Measurements from ENCODE around the gene PSMC1.
A peak's percentile ranks its signal among the peaks of the same experiment; 100 is the strongest.
"Not testable (repeated sequence)": the region's sequence is repeated elsewhere in the genome, so short reads cannot be mapped to it uniquely, and the experiment has no call there.

The PSMC1 gene

DNA sequence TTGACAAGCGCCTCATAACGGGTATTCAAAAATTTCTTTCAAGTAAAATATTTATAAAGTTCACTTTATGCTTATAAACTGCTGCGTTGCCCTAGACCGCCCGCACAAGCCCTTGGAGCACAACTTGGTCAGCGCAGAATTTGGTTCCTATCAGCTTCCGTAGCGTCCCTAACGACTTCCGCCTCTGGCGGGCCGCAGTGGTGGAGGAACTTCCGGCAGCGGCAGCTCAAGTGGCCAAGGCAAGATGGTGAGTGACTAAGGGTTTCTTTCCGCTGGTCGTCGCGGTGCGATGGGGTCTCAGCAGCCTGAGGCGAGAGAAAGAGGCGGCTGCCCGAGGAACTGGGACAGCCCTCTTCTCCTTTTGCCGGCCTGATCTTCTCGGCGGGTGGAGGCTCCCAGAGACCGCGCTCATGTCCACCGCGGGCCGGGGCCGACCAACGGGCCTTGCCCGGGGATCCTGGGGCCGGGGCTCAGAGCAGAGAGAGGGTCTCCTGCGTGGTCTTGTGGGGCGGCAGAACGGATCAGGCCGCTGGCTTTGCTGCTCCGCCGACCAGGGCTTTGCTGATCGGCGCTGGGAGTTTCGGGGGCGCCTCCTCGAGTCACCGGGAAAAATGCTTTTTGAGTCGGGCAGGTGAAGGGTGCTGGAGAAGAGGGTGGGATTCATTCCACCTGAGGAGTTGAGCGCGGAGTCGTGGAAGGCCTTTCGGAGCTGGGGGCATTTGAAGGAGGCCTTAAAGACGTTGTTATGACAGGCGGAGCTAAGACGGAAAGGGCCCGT is at the start of gene PSMC1:
Gene PSMC1 (plus strand): TSS at position 200 of the 778 bp plus-strand sequence. CDS start 45 bp downstream, at position 245.
- DNase-seq = peak; percentile 83 to 84

DNA sequence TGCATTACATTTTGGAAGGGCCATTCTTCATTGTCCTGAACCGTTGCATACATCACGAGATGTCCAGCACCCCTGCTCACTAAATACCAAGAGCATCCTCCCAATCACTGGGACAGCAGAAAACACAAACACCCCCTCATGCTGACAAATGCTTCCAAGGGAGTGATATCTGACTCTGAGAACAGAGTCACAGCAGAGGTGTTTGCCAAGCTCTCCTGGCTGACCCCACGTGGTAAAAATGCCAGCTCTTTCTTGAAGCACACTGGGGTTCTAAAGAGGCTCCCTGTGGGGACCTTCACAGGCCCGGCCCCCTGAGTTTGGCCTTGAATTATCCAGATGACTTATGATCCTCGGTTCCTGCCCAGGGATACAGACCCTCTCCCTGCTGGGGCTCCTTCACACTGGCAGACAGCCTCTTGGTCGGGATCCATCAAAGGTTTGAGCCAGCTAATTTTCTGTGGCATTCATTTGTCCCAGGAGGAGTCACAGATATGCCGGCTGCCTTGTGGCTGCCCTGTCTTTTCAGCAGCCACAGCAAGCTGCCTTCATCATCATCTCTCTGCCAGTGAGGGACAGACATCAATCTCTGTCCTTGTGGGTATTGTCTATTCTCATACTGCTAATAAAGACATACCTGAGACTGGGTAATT is 43.1 kb upstream of the PSMC1 start:
- DNase-seq = no peak

DNA sequence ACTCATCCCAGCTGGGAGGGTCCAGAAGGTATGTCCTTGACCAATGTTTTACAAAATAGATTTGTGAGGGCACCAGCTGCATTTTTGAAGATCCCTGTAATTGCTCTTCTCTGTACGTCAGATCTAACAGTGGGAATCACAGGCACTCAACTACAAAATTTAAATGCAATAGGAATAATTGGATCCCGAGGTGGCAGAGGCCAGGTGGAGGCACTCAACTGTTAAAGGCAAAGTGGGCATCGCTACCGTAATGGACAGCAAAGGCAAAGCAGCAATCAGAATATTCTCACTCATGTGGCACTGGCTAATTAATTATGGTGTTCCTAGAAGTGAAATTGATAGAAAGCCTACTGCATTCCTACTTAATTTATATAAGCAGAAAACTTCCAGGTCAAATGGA is 27.9 kb upstream of the PSMC1 start:
- DNase-seq = no peak

DNA sequence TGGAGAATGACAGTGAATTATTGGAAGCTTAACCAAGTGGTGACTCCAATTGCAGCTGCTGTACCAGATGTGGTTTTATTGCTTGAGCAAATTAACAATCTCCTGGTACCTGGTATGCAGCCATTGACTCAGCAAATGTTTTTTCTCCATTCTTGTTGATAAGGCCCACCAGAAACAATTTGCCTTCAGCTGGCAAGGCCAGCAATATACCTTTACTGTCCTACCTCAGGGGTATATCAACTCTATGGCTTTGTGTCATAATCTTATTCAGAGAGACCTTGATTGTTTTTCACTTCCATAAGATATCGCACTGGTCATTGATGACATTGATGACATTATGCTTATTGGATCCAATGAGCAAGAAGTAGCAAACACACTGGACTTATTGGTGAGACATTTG is 26.4 kb upstream of the PSMC1 start:
- DNase-seq = not testable (repeated sequence)

DNA sequence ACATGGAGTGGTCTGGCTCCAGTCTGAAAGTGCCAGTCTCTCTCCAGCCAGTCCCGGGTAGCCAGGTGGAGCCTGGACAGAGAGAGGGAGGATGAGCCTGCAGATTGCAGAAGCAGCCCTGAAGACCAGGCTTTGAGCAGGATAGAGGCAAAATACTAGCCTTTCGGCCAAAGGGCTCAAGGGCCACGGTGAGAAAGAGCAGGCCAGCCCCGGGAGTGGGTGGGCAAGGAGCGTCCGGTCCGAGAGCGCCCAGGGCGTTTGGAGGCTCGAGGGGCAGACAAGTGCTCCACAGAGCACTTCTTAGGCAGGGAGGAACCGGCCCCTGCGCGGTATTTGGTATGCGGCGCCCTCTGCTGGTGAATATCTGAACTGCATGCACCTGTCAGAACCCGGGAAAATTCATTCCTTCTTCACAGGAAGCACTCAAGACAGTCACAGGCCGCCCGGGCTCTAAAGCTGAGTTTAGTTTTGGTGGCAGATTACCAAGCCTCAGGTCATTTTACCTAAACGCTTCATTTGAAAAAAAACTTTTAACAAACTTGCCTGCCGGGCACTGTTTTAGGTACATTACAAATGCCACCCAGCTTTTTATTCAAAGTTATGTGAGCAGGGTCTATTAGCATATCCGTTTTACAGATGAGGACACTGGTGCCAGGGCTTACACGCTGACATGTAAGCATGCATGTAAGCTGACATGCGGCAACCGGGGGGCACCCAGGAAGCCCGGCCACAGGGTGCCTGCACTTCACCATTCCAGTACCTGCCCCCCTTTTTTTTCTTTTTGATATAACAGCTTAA is 21.0 kb upstream of the PSMC1 start:
- peak; percentile 49 to 51 for DNase-seq

DNA sequence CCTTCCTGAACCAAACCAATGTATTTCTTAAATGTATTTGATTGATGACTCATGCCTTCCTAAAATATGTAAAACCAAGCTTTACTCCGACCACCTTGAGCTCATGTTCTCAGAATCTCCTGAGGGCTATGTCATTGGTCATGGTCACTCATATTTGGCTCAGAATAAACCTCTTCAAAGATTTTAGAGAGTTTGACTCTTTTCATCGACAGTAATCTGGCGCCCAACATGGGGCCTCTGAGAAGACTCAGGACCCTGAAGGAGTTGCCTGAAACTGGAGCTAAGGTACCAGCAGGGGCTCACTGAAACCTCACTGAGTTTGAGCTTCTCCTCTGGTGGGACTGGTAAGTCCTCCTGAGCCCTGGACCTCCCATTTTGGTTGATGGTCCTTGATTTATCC is 17.2 kb upstream of the PSMC1 start:
- no peak for DNase-seq

DNA sequence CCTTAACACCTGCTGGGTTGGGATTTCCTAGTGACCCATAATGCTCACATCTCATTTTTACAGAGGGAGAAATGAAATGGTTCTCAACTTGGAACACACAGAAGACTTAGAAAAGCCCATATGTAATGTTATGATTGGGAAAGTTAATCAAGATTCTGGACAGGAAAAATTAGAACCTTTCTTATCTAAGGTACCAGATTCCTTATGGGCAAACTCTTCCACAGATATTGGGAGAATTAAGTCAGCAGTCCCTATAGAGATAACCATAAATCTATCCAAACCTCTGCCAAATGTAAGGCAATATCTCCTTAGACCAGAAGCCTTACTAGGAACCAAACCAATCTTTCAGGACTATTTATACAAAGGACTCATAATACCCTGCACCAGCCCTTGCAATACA is 13.9 kb upstream of the PSMC1 start:
- no peak for DNase-seq

DNA sequence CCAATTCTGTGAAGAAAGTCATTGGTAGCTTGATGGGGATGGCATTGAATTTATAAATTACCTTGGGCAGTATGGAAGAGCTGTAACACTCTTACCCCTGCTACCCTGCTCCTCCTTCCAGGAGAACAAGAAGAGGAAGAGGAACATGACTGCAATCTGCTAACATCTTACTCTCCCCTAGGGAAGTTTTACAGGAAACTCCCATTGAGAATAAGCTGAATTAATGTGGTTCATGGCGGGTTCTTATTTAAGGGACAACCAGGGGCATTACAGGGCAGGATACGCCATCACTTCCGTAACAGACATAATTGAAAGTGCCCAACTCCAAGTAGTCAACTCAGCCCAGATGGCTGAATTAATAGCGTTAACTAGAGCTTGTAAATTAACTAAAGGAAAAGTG is 9.4 kb upstream of the PSMC1 start:
- DNase-seq = no peak

DNA sequence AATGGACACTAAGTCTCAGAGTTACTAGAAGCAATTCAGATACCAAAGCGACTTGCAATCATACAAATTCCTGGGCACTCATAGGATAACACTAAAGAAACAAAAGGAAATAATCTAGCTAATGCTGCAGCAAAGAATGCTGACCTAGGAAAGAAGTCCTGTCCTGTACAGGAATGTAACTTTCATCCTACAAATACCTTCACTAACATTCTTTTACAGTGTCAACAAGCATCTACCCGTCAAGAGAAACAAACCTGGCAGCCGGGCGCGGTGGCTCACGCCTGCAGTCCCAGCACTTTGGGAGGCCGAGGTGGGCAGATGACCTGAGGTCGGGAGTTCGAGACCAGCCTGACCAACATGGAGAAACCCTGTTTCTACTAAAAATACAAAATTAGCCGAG is 8.9 kb upstream of the PSMC1 start:
- not testable (repeated sequence) for DNase-seq

DNA sequence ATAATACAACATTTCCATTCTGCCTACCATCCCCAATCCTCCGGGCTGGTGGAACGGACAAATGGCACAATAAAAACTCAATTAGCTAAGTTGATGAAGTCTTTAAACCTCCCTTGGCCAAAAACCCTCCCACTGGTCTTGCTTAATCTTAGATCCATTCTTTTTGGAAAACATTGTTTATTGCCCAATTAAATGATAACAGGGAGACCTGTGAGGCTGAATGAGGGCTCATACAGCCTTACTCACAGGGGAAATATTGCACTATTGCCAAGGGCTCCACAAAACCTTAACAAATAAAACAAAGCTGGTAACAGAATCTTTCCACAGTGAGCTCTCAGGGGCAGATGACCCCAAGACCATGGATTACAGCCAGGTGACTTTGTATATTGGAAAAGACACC is 7.8 kb upstream of the PSMC1 start:
- no peak for DNase-seq

DNA sequence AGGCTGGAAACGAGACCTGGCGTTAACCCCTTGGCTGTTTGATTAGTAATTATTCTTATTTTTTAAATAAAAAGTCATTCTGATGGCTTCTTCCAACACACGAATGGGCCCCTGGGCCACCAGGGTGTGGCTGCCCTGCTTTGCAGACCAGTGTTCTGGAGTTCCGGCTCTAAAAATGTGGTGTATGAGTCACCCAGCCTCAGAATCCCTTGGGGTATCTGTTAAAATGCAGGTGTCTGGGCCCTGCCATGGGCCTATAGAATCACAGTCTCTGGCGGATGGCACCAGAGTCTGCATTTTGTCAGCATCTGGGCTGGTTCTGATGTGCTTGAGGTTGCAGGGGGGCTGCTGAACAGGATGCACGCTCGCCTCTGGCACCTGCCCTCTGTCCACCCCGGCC is 2.5 kb upstream of the PSMC1 start:
- DNase-seq = no peak

DNA sequence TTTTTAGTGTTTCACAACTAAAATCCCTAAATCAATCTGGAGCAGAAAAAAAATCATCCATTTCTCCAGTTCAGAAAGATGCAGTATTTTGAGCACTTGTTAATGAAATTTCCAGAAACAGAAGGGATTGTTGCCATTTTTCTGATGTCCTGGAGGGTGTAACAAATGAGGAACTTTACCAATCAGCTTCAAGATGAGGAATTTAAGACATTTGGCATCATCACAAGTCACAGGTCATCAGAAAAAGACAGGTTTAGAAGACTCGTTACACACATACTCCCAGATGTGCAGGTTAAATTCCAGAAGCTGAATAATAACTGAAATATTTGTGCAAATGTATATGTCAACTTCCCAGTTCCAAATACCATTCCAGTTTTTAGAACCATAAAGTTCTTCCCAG is 482 bp upstream of the PSMC1 start:
- no peak for DNase-seq

DNA sequence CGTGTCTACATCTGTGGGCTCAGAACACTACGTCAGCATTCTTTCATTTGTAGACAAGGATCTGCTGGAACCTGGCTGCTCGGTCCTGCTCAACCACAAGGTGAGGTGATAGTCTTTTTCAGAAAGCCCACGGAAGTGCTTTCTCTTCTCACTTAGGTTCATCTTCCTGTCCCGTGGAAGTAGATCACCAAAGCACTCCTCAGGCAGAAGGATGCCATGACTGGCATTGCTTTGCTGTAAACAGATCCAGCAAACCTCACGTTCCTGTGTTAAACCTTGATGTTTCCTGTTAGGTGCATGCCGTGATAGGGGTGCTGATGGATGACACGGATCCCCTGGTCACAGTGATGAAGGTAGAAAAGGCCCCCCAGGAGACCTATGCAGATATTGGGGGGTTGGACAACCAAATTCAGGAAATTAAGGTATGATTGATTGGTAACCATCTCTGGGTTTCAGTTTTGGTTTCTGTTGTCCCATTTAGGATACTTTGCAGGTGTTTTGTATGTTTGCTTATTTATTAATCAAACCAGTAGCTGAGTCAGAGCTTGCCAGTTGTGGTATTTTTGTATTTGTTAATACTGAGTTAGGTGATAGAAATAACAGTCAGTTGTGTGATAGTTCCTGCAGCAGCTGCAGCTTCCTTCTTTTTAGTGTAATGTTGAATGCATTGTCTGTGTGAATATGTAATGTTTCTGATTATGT is 7.5 kb downstream of the PSMC1 start:
- no peak for DNase-seq

DNA sequence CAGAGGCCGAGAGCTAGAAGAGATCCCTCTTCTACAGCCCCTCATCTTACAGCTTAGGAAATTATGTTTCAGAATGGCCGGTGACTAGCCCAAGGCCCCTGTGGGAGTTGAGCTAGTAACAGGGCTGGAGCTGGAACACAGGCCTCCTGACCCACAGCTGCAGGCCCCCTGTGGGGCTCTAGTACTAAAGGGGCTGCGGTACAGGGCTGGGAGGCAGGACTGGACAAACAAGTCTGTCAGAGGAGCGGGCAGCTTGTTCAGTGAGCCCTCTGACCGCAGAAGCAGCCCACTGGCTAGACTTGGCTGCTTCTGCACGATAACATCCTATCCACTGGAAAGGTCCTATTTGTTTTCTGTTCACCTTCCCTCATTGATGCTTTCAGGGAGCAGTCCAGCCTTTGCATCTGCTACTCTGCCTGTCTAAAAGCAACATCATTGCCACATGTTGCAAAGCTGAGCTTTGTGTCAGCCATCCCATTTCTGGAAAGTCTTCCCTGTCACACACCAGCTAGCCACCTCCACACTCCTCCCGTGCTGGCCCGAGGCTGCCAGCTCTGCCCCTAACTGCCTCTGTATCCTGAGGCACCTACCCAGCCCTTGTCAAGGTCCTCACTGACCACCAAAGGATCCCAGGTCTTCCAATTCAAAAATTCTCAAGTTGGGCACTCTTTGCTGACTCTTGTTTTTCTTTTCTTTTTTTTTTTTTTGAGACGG is 10.2 kb downstream of the PSMC1 start:
- DNase-seq = no peak

DNA sequence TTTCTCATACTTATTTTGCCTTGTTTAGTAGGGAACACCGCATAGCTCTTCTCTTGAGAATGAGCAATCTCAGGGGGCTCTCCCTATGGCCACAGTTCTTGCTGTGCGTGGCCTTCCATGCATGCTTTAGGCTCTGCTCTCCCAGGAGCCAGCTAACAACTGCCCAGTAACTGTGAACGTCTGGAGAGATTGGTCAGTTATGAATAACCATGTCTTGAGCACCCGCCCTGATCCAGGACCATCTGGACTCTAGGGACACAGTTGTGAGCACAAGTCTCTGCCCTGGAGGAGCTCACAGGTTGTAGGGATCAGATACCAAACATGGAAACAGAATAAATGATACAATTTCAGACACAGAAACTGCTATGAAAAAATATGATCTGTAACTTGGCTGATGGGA is 12.1 kb downstream of the PSMC1 start:
- no peak for DNase-seq

DNA sequence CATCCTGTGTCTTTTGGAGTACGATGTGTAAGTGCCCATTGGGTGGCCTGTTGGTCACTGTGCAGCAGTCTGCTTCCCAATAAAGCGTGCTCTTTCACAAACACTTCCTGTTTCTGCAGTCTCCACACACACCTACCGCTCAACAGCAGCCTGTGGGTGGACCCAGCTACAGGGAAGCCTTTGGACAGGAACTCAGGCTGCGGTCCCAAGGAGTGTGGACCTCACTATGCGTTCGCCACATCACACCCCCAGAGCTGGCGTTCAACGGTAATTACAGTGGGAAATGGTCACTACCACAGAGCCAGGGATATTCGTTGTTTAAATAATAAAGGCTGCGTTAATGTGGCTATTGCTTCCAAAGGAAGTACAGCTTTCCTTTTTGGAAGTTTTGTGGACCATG is 16.2 kb downstream of the PSMC1 start:
- DNase-seq = no peak

DNA sequence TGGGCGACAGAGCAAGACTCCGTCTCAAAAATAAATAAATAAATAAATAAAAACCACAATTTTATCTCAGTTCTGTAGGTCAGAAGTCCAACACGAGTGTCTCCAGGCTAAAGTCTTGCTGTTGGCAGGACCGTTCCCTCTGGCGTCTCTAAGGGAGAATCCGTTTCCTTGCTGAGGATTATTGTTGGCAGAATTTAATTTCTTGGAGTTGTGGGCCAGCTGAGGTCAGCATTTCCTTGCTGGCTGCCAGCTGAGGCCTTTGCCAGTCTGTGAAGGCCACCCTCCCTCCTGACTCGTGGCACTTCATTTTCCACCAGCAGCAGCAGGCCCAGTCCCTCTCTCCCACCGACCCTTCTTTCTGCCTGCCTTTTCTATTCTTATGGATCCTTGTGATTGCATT is 17.2 kb downstream of the PSMC1 start:
- no peak for DNase-seq

DNA sequence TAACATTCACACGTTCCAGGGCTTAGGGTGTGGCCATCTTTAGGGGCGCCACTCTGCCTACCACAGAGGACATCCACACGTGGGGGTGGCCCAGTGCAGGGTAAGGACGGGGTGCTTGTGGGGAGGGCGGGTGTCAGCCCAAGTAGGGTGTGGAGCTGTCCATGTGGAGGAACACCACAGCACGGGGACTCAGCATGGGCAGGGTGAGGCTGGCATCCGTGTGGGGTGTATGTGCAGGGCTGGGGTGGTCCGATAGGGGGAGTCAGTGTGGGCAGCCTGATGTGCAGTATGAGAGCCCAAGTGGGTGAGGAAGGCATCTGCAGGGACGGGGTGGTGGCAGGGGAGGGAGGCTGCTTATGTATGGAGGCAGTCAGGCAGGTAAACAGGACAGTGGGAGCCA is 17.7 kb downstream of the PSMC1 start:
- DNase-seq = no peak

DNA sequence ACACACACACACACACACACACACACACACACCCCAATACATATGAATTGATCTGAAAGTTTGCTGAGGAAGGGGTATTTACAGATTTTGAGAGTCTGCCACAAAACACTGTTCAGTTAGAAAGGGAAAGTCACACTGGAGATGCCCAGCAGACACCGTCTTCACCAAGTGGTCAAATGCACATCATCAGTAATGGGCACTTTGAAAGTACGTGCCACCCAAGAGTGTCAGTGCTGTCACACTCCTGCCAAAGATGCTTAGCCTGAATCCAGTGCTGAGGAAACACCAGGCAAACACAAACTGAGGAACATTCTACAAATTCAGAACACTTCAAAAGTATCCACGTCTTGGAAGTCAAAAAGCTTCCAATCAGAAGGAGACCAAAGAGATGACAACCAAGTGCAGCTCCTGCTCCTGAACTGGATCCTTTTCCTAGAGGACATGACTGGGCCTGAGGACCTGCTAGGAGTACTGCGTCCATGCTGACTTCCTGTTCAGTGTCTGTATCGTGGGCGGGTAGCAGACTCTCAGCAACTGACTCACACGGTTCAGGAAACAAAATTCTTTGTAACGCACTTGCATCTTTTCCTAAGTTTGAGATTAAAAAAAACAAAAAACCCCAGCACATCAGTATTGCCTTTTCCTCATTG is 18.6 kb downstream of the PSMC1 start:
- DNase-seq = peak; percentile 30 to 36

DNA sequence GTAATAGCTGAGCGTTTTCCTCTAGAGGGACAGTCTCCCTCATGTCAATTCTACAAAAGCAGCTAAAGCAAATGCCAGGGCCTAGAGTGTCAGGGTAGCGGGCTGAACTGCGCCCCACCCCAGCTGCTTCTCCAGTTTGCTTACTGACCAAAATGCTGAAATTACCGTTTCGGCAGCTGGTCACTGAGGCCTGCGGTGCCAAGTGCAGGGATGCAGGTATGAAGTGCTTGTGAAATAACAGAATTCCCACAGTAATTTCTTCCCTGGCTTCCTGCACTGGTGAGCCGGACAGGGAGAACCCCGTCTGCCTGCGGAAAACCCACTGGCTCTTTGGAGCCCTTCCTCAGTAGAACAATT is 19.1 kb downstream of the PSMC1 start:
- DNase-seq = no peak

DNA sequence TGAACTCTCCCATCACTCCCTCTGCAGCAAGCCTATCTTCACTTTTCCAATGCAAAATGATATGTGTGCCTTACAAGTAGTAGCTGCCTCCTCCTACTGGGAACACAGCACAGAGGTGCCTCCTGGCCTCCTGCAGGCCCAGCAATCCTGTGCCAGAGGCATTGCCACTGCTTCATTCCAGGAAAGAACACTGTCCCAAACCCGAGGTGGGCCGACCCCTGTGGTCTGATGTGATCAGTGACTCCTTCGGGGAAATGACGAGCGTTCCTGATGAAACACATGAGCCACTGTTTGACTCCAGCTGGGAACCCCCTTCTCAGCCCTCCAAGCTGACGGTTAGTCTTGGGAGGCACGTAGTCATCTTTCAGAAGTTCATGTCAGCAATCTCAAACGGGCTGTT is 19.5 kb downstream of the PSMC1 start:
- DNase-seq = no peak

All from activated CD4-positive, alpha-beta T cell treated with anti-CD3 and anti-CD28 coated beads, Interleukin-2, amount 50 U/mL, for 4 hours (primary cell).